Eye (tissue), 1 donor: ENCODE measurements around the gene PACRG.

Experiments
- DNase-seq: peaks from one replicate; pipeline ENCODE4 v3.0.0-alpha.2; 2015

The PACRG gene

DNA sequence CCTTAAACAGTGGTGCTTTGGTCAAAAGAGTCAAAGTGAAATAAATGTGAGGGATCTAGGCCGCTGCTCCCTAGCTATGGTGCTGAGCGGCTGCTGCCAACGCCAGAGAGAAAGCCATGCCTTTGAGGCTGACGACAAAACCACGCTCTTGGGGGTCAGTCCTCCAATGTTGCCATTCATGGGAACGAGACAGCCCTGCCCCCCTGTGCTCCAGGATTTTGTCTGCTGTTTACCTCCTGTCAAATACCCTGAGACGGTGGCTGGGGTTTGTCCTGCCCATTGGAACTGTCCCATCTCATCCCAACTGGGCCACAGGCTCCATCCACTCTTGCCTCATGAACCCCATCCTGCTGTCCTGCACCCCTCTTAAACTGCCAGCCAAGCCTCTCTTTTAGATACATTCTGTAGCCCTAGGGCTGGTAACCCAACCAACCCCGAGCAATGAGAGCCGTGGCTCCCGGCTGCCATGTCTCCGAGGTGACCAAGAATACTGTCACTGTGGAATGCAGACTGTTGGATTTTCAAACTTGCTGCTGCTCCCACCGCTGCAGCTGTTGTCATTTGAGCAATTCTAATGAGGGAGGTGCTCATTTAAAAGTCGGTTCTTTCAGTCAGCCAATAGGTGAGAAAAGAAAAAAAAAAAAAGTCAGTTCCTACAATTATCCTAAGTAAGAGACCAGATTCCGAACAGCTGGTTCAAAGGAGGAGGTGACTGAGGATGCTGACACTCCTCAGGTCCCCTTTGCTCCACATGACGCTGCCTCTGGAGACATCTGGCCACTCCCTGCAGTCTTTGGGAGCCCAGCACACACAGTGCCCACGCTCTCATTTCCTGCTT, 613.7 kb downstream of the PACRG start:
- DNase-seq: no peak

DNA sequence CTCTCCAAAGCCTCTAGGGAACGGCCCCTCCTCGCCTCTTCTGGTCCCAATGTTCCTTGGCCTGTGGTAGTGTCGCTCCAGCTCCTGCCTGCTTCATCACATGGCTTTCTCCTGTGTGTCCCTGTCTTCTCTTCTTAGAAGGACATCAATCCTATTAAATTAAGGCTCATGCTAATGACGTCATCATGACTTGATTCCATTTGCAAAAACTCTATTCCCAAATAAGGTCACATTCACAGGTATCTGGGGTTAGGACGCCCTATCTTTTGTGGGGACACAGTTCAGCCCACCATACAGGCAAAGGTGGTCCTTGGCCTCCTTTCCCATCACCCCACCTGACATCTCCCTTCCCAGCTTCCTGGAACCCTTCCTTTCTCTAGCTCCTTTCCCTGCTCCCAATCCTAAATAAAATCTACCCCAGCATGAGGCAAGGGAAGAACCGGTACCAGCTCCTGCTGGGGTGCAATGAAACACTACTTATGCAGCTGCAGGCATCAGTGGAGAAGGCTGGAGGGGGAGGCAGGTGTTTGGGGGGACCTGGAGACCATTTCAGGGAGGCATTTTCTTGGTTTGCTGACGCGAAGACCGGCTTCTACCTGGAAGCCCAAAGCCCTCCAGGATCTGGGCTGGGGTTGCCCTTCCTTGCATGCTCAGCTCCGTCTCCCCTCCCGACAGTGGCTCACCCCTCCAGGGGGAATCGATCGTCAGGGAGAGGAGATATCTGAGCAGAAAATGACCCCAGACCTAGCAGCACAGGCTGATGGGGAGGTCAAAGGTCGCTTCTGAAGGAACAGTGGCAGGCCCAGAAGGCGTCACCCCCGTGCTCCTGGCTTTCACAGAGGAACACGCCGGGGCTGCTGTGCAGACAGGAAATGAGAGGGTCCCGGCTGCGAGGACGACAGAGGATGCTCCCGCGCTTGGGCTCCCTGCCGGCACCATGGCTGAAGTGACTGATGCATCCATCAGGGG, 615.1 kb downstream of the PACRG start:
- no peak for DNase-seq

DNA sequence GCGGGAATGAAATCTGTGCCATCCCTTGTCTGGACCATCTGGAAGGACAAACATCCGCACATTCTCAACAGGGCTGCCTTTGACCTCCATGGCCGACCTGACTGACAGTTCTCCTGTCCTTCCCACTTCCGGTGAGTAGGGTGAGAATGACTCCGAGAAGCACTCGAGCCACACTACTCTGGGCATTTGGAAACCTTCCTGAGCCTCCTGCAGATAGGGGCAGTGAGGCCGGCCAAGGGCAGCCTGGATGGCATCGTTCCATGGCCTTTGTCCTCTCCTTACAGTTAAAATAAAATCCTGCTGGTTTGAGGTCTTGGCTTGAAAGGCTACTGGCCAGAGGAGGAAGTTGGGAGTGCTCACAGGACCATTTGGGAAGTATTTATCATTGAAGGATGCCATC, 615.8 kb downstream of the PACRG start:
- no peak for DNase-seq

DNA sequence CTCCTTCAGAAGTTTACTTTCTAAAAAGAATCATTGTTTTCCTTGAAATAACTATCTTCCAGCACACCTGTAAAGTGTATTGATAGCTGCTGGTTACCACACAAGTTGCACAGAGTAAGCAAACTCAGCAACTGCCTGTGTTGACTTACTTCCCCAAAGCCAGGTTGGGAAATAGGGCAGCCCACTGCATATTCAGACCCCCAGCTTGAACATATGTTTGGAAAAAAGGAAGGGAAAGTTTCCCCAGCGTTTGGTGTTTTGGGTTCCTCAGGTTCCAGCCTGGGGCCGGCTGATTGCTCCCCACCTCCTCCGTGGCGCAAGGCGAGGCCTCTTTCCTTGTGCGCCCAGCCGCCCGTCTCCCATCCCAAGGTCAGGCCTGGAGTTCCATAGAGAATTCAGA, 616.6 kb downstream of the PACRG start:
- DNase-seq: no peak

DNA sequence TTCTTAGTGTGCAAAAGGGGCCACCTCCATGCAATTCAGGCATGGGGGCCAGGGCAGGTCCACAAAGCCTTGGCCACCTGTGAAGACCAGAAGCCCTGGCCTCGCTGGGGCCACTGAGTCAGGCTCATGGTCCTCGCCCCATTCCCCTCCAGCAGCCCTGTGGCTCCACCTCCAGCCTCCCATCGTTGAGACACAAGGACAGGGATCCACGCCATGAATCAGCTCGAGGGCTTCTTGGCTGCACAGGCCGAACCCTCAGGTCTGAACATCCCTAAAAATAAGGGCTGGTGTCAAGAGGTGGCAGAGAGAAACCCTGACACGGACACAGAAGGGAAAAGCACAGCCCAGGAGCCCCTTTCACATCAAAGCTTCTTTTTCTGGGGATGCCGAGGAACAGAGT, 618.2 kb downstream of the PACRG start:
- no peak for DNase-seq

GRCh38 chr6:163346497-163346961, 618.8 kb downstream of the PACRG start:
- DNase-seq: no peak

DNA sequence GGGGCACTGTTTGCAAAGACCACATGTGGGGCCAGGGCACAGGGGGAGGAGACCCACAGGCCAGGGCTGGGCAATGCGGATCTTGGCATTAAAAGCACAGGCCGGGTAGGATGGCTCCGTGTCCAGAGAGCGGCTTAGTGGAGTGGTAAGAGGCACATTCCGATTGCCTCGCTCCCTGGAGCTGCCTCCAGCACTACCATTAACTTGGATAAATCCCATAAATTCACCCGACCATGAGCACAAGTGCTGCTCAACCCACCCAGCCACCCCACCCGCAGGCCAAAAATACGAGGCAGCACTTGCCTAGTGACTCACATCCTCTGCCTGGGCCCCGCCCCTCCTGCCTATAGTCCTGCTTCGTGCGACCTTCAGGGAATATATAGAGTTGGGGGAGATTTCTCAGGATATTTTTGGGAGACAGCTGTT, 619.3 kb downstream of the PACRG start:
- DNase-seq: no peak

- DNase-seq: no peak
These were observed 621.3 kb downstream of the PACRG start for GRCh38 chr6:163348789-163349680.

- no peak for DNase-seq
These were observed 621.9 kb downstream of the PACRG start for GRCh38 chr6:163349696-163350095.

DNA sequence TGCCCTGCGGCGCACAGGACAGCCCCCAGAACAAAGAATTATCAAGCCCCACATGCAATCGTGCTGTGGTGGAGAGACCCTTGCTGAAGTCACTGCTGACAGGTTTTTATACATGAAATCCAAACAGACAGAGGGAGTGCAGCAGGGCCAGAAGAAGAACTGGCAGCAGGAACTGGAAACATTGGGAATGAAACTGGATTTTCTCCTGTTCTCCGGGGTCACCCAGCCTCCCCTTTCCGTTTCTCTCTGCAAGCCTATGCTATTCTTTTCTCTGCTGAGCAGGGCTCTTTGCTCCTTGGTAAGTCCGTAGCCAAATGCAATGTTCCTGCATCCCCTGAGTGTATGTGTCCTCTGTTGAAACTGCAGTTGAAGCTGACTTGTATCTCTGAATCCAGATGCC, 623.2 kb downstream of the PACRG start:
- DNase-seq: no peak

DNA sequence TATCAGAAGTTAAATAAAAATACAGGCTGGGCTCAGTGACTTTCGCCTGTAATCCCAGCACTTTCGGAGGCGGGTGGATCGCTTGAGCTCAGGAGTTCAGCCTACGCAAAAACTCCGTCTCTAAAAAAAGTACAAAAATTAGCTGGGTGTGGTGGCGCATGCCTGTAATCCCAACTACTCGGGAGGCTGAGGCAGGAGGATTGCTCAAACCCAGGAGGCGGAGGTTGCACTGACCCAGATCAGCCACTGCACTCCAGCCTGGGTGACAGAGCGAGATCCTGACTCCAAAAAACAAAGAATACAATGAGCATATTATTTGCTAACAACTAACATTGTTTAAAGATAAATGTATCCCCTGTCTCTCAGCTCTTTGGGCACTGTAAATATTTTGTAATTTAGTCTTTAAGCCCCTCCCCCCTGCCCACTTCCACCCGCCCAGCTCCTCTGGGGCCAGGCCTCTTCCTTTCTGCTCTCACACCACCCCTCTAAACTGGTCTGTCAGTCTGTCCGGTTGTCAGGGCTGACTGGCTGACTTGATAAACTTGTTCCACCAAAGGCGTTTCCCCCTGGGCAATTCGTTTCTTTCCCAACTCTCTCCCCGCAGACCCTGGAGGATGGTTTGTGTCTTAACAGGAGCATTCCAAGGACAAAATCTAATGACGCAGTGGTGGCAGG, 624.4 kb downstream of the PACRG start:
- DNase-seq: no peak

DNA sequence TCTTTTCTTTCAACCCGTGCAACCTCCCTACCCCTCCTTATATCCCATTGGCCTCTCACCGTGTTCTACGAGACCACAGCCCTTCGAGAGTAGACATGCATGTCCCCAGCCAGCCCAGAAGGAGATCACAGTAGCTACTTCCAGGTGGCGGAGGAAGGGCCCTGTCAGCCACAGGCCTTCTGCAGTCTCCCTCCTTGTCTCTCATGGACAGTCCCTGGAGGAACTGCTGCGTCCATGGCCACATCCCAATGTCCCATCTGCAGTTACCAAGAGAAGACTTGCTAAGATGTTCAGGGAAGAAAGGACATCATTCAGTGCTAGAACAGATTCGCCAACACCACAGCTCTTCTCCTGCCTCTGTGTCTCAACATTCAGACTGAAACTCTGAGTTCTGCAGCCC, 625.2 kb downstream of the PACRG start:
- no peak for DNase-seq

DNA sequence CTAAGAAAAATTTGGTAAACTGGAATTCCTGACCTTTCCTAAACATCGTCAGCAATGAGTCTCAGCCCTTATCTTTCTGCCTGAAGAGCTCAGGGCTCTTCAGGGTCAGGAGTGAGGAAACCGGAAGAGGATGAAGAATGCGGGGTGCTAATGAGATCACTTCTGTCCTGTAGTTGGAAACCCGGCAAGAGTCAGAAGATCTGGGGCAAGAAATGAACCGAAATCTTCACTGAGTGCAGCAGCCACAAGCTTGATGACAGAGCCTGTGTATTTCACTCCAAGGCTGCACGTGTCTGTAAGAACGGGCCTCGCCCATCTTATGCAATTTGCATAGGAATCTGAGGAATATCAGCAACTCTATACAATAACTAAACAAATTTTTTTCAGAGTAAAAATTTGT, 626.3 kb downstream of the PACRG start:
- no peak for DNase-seq

GRCh38 chr6:163354761-163355425, 627.1 kb downstream of the PACRG start:
- DNase-seq: peak; percentile 54

DNA sequence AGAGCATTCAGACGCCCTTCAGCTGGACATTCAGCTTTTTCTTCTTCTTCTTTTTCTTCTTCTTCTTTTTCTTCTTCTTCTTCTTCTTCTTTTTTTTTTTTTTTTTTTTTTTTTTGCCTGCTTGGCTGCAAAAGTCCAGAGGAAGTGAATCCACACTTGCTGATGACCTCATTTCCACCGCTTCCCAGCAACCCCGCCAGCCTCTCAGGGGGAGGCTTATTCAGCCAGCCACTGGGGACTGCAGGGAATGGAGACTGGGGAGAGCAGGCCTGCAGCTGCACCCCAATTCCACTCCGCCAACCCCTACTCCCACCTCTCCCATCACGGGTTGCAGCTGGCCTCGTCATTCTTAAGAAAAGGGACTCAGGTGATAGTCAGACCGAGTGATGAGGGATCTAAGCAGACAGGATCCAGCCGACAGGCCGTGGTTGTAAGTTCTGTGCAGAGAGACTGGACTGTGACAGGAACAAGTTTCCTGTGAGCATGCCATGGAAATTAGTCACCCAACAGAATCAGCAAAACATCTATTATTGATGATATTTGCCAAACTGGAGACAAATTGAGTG, 627.7 kb downstream of the PACRG start:
- DNase-seq: peak; percentile 56

DNA sequence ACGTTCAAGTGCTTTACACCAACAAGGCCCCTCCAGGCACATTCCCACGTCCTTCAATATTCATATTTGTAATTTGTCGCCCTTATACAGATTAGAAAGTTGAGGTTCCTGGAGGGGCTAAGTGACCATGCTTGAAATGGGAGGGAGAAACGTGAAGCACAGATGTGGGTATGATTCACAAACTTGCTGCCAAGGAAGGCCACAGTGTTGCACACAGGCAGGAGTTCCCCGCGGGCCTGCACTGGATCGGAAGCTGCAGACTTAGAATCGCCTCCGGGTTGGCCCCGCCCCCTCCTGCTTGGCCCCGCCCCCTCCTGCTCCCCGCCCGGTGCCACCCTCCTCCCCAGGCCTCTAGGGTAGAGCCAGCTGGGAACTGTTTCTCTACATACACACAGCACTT, 628.5 kb downstream of the PACRG start:
- DNase-seq: peak; percentile 27

GRCh38 chr6:163356743-163357142, 629.0 kb downstream of the PACRG start:
- no peak for DNase-seq

DNA sequence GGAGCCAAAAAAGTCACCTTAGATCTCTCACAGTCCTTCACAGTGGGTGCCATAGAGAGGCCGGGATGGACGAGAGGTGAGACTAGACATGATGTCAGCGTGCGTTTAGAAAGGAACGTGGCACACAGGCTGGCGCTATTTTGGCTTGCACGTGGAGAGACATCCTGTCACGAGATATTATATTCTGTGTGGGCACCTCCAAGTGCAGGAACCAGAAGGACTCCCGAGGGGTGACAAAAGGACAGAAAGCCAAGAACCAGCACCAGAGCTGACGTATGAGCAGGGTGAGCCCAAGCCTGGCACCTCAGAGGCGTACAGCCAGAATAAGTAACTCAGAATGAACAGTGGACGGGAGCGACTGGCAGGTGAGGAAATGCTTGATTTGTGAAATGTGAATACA, 636.9 kb downstream of the PACRG start:
- no peak for DNase-seq
